GM19351 (cell line): ENCODE results near the gene IPO8.

Source experiments
- ATAC-seq: cut with Tn5 transposase; IDR thresholded peaks from one replicate; pipeline ENCODE4 v1.9.1; 2021; ENCODE audit warnings: mild to moderate bottlenecking, moderate library complexity; ENCODE audit not compliant: unreplicated experiment

IPO8 gene

GRCh38 chr12:30695199-30696102, at the start of gene IPO8:
IPO8 (minus strand) TSS chr12:30695869; CDS start chr12:30695647, 222 bp downstream.
- ATAC-seq, result peak; percentile 78

- ATAC-seq, result no peak
Observed at GRCh38 chr12:30744321-30744720, 48.7 kb upstream of the IPO8 start.

- no peak for ATAC-seq
Observed at GRCh38 chr12:30740274-30740673, 44.6 kb upstream of the IPO8 start.

GRCh38 chr12:30739020-30739419, 43.4 kb upstream of the IPO8 start:
- no peak for ATAC-seq

GRCh38 chr12:30732954-30733637, 37.4 kb upstream of the IPO8 start:
- ATAC-seq, result no peak

- ATAC-seq, result no peak
Observed at GRCh38 chr12:30730011-30730410, 34.3 kb upstream of the IPO8 start.

- ATAC-seq, result no peak
Observed at GRCh38 chr12:30729547-30729946, 33.9 kb upstream of the IPO8 start.

GRCh38 chr12:30726647-30727046, 31.0 kb upstream of the IPO8 start:
- ATAC-seq, result no peak

GRCh38 chr12:30725739-30726138, 30.1 kb upstream of the IPO8 start:
- ATAC-seq, result no peak

- no peak for ATAC-seq
Observed at GRCh38 chr12:30719060-30719459, 23.4 kb upstream of the IPO8 start.

- ATAC-seq, result no peak
Observed at GRCh38 chr12:30707613-30708342, 12.1 kb upstream of the IPO8 start.

GRCh38 chr12:30706476-30706875, 10.8 kb upstream of the IPO8 start:
- ATAC-seq, result no peak

GRCh38 chr12:30701056-30701455, 5.4 kb upstream of the IPO8 start:
- ATAC-seq, result no peak

GRCh38 chr12:30700216-30700900, 4.7 kb upstream of the IPO8 start:
- no peak for ATAC-seq

GRCh38 chr12:30698346-30698745, 2.7 kb upstream of the IPO8 start:
- ATAC-seq, result no peak

GRCh38 chr12:30696943-30697342, 1.3 kb upstream of the IPO8 start:
- ATAC-seq, result no peak

GRCh38 chr12:30696486-30696885, 817 bp upstream of the IPO8 start:
- no peak for ATAC-seq

- peak; percentile 43 for ATAC-seq
Observed at GRCh38 chr12:30696103-30696408, 387 bp upstream of the IPO8 start.

GRCh38 chr12:30694412-30695198, 1.1 kb downstream of the IPO8 start:
- peak; percentile 28 for ATAC-seq

GRCh38 chr12:30692470-30692869, 3.2 kb downstream of the IPO8 start:
- no peak for ATAC-seq
